NCI-H345 treated with DMSO at 0.1 percent for 48 hours (cell line): Measurements from ENCODE around the gene TNIK.
"Not testable (repeated sequence)": the region's sequence is repeated elsewhere in the genome, so short reads cannot be mapped to it uniquely, and the experiment has no call there.

Experiments
- DNase-seq: peaks from one replicate; lab custom pipeline; 2025; ENCODE audit not compliant: unreplicated experiment; lab: John Stamatoyannopoulos, UW

TNIK gene

GRCh38 chr3:171446801-171447578 lies 13.2 kb downstream of the TNIK start:
- DNase-seq, result no peak

DNA sequence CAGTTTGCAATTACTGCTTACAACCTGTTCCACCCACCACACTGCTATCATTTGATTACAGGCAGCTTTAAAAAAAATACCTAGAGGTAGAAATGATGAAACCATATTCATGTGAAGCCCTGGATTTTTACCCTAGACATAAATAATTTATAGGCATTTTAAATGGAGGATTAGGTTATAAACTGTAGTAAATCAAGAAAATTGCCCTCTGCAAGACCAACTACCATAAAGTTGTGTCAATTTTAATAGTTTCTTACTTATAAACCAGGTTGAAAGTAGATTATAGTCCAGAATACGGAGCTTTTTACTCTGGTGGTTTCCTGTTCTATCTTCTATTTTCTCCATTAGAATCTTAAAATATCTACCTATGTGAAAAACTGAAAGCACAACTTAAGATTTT lies 13.9 kb downstream of the TNIK start:
- DNase-seq, result no peak

GRCh38 chr3:171445620-171446204 lies 14.5 kb downstream of the TNIK start:
- DNase-seq, result no peak

DNA sequence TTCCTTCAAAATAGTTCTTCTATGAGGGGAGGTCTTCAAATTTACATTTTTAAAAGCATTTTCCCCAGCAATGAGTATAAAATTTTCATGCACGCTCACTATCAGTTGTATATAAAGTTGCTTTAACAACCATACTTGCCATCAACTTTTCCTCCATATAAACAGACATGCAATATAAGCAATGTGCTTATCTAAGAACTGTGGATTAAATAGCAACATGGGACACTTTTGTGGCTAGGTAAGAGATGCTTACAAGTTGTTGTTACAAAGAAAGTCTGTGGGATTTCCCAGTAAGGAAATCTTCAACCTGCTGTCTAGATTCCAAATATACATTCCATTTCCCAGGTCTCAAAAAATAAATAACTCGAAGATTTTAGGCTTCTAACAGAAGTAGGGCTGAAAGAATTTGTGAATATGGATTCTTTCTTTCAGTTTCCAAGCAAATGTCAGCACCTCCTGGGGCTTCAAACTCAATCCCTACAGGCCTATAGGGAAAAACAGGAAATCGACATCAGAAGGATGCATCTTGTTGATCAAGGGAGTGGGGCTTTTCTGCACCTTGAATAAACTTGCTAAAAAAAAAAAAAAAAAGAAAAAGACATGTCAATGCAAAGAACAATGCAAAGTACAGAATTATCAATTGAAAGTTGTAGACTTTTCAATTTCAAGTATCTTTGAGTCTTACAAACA lies 16.1 kb downstream of the TNIK start:
- DNase-seq, result no peak

GRCh38 chr3:171443211-171443957 lies 16.8 kb downstream of the TNIK start:
- DNase-seq, result no peak

DNA sequence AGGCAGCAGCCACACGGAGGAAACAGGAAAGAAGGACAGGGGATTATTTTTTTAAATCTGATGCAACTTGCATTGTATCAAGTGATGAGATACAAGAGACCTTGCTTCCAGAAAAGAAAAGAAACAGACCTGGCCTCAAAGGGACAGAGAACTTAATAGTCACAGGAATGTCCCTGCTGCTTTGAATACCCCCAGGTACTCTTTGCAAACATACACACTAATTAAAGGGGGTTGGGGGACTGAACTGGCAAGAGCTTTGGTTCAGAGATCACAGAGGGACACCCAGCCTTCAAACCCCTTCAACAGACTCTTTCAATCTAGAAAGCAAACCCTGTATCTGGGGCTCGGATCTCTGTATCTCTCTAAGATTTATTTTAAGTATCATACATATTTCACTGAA lies 18.0 kb downstream of the TNIK start:
- DNase-seq, result no peak

- no peak for DNase-seq
Observed at GRCh38 chr3:171441381-171441780, 18.8 kb downstream of the TNIK start.

GRCh38 chr3:171439996-171440395 lies 20.2 kb downstream of the TNIK start:
- DNase-seq, result no peak

DNA sequence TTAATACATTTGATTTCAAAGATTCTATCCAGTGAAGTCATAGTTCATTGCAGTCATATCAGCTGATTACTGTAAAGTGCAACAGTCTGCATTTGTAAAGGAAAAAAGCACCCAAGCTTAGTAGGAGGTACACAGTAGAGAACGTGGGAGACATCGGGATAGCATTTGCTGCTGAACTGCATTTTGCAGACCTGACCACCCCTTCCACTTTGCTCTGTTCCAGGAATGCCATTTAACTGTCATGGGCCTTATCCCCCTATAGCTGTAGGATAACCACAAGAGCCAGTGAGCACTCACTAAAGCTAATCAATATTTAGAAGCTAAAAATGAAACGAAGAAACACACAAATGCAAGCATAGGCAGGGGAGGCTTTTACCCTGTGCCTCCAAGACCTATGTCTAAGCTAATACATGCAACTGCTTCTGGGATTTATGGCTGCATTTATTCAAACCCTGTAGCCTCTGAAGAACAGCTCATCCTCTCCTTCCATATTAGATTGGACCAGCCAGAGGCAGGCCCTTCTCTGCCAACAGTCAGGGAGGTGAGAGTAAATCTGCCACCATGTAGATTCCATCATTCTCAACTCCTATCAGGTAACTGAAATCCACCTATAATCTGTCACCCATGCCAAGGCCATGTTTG lies 23.0 kb downstream of the TNIK start:
- no peak for DNase-seq

DNA sequence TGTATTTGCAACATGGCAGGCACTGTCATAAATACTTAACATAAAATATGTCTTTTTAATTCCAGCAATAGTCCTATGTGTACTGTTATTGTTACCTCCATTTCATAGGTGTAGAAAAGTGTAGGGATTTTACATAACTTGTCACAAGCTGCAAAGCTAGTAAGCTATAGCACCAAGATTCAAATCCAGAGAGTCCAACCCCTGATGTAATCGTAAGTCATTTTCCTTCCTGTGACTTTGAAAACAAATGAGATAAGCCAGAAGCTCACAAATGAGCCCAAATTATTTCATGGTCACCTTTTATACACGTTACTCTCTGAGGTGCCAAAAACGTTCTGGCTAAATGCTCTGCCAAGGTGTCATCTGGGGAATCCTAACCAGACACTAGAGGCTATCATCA lies 23.8 kb downstream of the TNIK start:
- no peak for DNase-seq

DNA sequence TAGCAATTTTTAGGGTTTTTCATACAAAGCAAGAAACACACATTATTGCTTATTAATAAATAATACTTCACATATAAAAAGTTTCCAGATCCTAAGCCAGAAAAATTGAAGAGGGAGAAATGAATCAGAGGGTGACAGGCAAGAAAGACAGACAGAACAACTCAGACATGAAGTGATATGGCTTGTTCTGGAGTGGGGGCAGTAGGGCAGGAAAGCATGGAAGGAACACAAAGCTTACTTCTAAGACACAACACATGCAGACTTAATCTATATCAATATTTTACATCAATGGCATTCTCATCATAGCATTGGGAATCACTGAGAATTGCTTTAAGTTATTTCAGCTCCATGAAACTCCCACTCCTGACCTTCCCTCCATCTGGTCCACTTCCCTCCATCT lies 24.4 kb downstream of the TNIK start:
- no peak for DNase-seq

- no peak for DNase-seq
Observed at GRCh38 chr3:171435143-171435542, 25.1 kb downstream of the TNIK start.

DNA sequence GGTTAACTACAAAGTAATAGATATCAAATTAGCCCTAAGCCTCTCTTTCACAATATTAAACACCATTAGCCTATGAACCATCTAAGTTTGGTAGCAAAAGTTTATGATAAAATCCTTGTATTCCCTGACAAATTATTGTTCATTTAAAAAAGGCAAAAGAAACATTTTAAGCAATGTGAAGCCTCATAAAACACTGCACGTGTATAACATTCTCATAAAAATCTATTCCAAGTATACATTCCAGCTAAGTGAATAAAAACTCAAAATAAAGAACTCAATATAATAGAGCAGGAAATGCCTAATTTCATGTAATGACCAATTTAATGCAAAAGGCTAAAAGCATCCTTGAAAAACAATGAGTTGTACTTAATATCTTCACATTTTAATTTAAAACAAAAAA lies 27.7 kb downstream of the TNIK start:
- no peak for DNase-seq

- DNase-seq, result no peak
Observed at GRCh38 chr3:171431550-171431949, 28.7 kb downstream of the TNIK start.

- no peak for DNase-seq
Observed at GRCh38 chr3:171430530-171430929, 29.7 kb downstream of the TNIK start.

DNA sequence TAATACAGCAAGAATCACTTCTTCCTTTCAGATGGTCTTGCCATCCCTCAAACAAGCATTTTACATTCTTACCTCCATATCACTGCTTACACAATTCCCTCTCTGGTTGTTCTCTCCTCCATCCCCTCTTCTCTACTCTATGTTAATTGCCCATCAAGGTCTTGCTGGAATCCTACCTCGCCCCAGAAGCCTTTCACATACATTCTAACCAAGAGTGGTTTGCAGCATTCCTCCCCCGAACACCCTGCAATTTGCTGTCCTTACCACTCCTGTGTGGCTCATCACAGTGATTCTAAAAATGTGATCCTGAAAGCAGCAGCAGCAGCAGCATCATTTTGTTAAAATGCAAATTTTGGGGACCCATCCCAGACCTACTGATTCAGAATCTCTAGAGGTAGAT lies 30.6 kb downstream of the TNIK start:
- DNase-seq, result no peak

DNA sequence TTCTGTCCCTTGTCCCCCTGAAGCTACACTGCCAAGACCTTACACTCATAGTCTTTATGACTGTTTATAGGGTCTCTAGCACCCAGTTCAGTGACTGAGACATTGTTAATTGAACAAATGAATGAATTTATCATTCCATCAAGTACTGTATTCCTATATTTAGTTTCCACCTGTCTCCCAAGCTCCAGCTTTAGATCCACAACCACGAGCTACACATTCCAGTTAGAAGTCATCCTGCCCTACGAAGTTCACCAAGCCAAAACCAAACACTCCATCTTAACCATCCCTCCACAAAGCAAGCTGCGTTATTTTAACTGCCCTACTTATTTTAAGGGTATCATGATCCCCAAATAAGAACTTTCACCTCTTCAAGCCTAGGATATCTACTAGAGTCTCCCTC lies 31.3 kb downstream of the TNIK start:
- DNase-seq, result no peak

DNA sequence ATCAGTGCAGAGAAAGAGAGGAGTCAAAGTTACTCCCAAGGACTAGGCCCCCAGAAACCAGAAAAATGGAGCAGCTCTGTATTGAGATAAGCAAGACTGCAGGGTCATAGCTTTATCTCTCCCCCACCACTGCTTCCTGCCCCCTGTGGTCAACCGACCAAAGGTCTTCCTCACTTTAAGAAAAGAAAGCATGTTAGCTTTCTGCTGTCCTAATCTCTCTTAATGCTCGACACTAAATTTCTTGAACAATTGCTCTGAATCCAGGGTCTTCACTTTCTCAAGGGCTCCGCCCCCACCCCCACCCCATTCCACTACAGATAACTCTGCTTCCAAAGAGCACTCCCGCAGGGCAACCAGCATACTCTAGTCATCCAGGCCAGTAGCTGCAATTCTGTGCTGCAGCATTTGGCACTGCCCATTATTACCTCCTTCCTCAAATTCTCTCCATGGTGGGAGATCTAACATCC lies 31.9 kb downstream of the TNIK start:
- DNase-seq, result no peak

DNA sequence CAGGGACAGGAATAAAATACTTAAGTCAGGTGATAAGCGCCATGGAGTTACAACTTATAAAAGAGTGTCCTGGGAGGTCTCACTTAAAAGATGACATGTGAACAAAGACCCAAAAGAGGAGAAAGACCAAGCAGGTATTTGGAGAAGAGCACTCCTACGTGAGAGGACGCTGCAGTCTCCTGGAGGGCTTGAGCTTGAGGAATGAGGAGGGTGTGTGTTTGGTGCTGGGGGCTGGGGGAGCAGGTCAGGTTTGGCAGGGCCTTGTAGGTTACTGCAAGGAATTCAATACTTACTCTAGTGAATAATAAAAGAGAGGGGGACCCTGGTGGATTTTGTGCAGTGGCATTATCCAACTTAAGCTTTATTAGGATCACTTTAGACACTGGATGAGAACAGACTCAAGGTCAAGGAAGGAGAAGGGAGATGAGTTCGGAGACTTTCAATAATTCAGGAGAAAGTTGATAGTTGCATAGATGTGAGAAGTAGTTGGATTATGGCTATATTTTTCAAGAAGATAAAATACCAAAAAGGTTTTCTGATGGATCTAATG lies 32.4 kb downstream of the TNIK start:
- DNase-seq, result no peak

- DNase-seq, result not testable (repeated sequence)
Observed at GRCh38 chr3:171424063-171424462, 36.1 kb downstream of the TNIK start.

- DNase-seq, result not testable (repeated sequence)
Observed at GRCh38 chr3:171422855-171423254, 37.4 kb downstream of the TNIK start.
